ENCODE results near the gene TAF11. TPM values are rescaled to one million over a fixed set of nuclear protein-coding genes. Genes with fewer than 3 reads are reported as not detected.
A peak's percentile ranks its signal among the peaks of the same experiment; 100 is the strongest.

The TAF11 gene
- polyA plus RNA-seq, 3 donors, result 22.9 to 29.9 (median 26.0) TPM

DNA sequence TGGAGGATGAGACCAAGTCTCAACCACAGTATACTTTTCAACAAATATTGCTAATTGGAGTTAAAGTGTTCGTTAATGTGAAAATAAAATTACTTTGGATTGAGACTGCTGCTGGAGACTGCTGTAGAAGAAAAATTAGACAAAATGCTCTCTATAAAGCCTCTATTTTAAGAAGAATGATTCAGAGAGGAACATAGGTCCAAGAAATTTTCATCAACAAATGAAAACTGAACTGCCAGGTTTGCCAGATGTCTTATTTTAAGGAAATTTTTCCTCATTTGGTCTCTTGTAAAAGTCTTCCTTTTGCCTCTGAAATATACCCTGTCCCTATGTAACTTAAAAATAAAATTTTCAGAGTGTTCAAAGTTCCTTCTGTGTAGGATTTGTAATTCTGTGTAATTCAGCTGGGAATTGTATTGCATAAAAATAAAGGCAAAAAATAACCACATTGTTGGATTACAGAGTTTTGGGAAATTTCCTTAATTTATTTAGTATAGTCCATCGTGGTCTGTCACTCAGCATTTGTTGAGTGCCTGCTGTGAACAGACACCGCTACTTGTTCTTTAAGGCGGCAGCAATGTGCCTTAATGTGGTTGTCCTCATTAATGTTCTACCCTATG, 28.6 kb upstream of the TAF11 start:
- H3K9me3 ChIP-seq (replicated peaks in 1 of 2; ENCODE audit: control insufficient read depth in 1 of 2, insufficient read depth in 1 of 2, low read length in 2 of 2), result no peaks in the 10 kb centered on the region
- TF ChIP-seq, protein P1, sequence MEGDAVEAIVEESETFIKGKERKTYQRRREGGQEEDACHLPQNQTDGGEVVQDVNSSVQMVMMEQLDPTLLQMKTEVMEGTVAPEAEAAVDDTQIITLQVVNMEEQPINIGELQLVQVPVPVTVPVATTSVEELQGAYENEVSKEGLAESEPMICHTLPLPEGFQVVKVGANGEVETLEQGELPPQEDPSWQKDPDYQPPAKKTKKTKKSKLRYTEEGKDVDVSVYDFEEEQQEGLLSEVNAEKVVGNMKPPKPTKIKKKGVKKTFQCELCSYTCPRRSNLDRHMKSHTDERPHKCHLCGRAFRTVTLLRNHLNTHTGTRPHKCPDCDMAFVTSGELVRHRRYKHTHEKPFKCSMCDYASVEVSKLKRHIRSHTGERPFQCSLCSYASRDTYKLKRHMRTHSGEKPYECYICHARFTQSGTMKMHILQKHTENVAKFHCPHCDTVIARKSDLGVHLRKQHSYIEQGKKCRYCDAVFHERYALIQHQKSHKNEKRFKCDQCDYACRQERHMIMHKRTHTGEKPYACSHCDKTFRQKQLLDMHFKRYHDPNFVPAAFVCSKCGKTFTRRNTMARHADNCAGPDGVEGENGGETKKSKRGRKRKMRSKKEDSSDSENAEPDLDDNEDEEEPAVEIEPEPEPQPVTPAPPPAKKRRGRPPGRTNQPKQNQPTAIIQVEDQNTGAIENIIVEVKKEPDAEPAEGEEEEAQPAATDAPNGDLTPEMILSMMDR (IDR thresholded peaks at IDR 0.05), result no peak
- no CpG with 5 or more reads among the region's 4 CpGs for WGBS (ENCODE audit: insufficient coverage)
- peaks cover 90% of the 10 kb centered on the region for H4K20me1 ChIP-seq (ENCODE audit: insufficient read depth, low read length)
- peaks cover 0 to 8% of the 10 kb centered on the region in 2 donors for H3K4me1 ChIP-seq (ENCODE audit: control insufficient read depth in 1 of 2, insufficient read depth in 2 of 2, low read length in 2 of 2)
- no peak for DNase-seq
- H2AFZ ChIP-seq (ENCODE audit: insufficient read depth, low read depth, low read length, poor library complexity, severe bottlenecking), result no peak overlapping the region
- Mint-ChIP-seq H3K27ac (peak overlapping the region in 1 of 7 donors; percentile 15), H3K4me3 (no peak overlapping the region), H3K9me3 (no peaks in the 10 kb centered on the region), H3K4me1 (peaks cover 36% of the 10 kb centered on the region), H3K36me3 (peaks cover 4 to 15% of the 10 kb centered on the region in 2 donors), H3K27me3 (ENCODE audit: low read depth in 3 of 3) (no peaks in the 10 kb centered on the region)
- H3K79me2 ChIP-seq (ENCODE audit: insufficient read depth, low read length), result peaks cover 67% of the 10 kb centered on the region
- no peak overlapping the region for H3K27ac ChIP-seq (ENCODE audit: low read depth in 1 of 2, low read length in 2 of 2)
- H3K4me3 ChIP-seq (replicated peaks in 1 of 3; ENCODE audit: low read depth in 2 of 3, low read length in 3 of 3), result no peak overlapping the region
- peaks cover 0 to 17% of the 10 kb centered on the region in 2 donors for H3K36me3 ChIP-seq (replicated peaks in 1 of 2; ENCODE audit: control insufficient read depth in 1 of 2, insufficient read depth in 2 of 2, low read length in 2 of 2)
- intact Hi-C loops (cut with micrococcal nuclease), result no loop called here
- H3K9ac ChIP-seq (ENCODE audit: insufficient read depth, low read length, poor library complexity, severe bottlenecking), result no peak overlapping the region
- no peak overlapping the region for H3K4me2 ChIP-seq (replicated peaks; ENCODE audit: extremely low read depth, low read length, poor library complexity, severe bottlenecking)
- no peaks in the 10 kb centered on the region for H3K27me3 ChIP-seq (ENCODE audit: control insufficient read depth in 2 of 2, insufficient read depth in 2 of 2, low read length in 2 of 2)

GRCh38 chr6:34914358-34914757, 26.5 kb upstream of the TAF11 start:
- no peak overlapping the region for H3K4me2 ChIP-seq (replicated peaks; ENCODE audit: extremely low read depth, low read length, poor library complexity, severe bottlenecking)
- H3K27ac Mint-ChIP-seq, result no peak overlapping the region
- H3K27ac ChIP-seq (ENCODE audit: low read depth in 1 of 2, low read length in 2 of 2), result no peak overlapping the region
- peaks cover 0 to 15% of the 10 kb centered on the region in 2 donors for H3K36me3 ChIP-seq (replicated peaks in 1 of 2; ENCODE audit: control insufficient read depth in 1 of 2, insufficient read depth in 2 of 2, low read length in 2 of 2)
- H4K20me1 ChIP-seq (ENCODE audit: insufficient read depth, low read length), result peaks cover 90% of the 10 kb centered on the region
- H3K4me3 Mint-ChIP-seq, result no peak overlapping the region
- no peak overlapping the region for H3K4me3 ChIP-seq (replicated peaks in 1 of 3; ENCODE audit: low read depth in 2 of 3, low read length in 3 of 3)
- peaks cover 0 to 1% (median 0%) of the 10 kb centered on the region in 7 donors for H3K9me3 Mint-ChIP-seq
- H3K79me2 ChIP-seq (ENCODE audit: insufficient read depth, low read length), result peaks cover 78% of the 10 kb centered on the region
- no peaks in the 10 kb centered on the region for H3K27me3 ChIP-seq (ENCODE audit: control insufficient read depth in 2 of 2, insufficient read depth in 2 of 2, low read length in 2 of 2)
- TF ChIP-seq, protein P1 (IDR thresholded peaks at IDR 0.05), result no peak
- no peak overlapping the region for H3K9ac ChIP-seq (ENCODE audit: insufficient read depth, low read length, poor library complexity, severe bottlenecking)
- 100% methylated on average over 1 of the region's 4 CpGs for WGBS (ENCODE audit: insufficient coverage)
- no peaks in the 10 kb centered on the region for H3K27me3 Mint-ChIP-seq (ENCODE audit: low read depth in 3 of 3)
- peaks cover 4 to 8% of the 10 kb centered on the region in 2 donors for H3K36me3 Mint-ChIP-seq
- peaks cover 37% of the 10 kb centered on the region for H3K4me1 Mint-ChIP-seq
- H3K9me3 ChIP-seq (replicated peaks in 1 of 2; ENCODE audit: control insufficient read depth in 1 of 2, insufficient read depth in 1 of 2, low read length in 2 of 2), result no peaks in the 10 kb centered on the region
- no peak overlapping the region for H2AFZ ChIP-seq (ENCODE audit: insufficient read depth, low read depth, low read length, poor library complexity, severe bottlenecking)
- DNase-seq, result no peak
- peaks cover 0 to 6% of the 10 kb centered on the region in 2 donors for H3K4me1 ChIP-seq (ENCODE audit: control insufficient read depth in 1 of 2, insufficient read depth in 2 of 2, low read length in 2 of 2)
- intact Hi-C loops (cut with micrococcal nuclease), result no loop called here
